H9 (cell line): ENCODE results near the gene TMEM120A. TPM values are rescaled to one million over a fixed set of nuclear protein-coding genes. Genes with fewer than 3 reads are reported as not detected.

Experiments
- DNase-seq: peaks from one replicate; pipeline ENCODE4 v3.0.0-alpha.2; 2017
- H2AFZ ChIP-seq: one replicate; pipeline ENCODE4 v1.6.1; 2013; ENCODE audit warnings: mild to moderate bottlenecking, low read length, control low read depth, moderate library complexity
- H2AK5ac ChIP-seq: 2 replicates; pipeline ENCODE4 v1.6.1; 2013; ENCODE audit warnings: low read length, control low read depth, mixed read lengths; ENCODE audit not compliant: insufficient read length
- H2BK120ac ChIP-seq: one replicate; pipeline ENCODE4 v1.6.1; 2013; ENCODE audit warnings: low read depth, mild to moderate bottlenecking, low read length, control low read depth, inconsistent platforms; ENCODE audit not compliant: poor library complexity, severe bottlenecking
- H2BK12ac ChIP-seq: 2 replicates; pipeline ENCODE4 v1.6.1; 2013; ENCODE audit warnings: low read length, control low read depth, mixed read lengths, low read depth; ENCODE audit not compliant: insufficient read length
- H2BK15ac ChIP-seq: 2 replicates; pipeline ENCODE4 v1.6.1; 2013; ENCODE audit warnings: low read depth, low read length, control low read depth
- H2BK20ac ChIP-seq: one replicate; pipeline ENCODE4 v1.6.1; 2013; ENCODE audit warnings: low read depth, mild to moderate bottlenecking, low read length, control low read depth, inconsistent platforms; ENCODE audit not compliant: poor library complexity, severe bottlenecking
- H2BK5ac ChIP-seq: 2 replicates; pipeline ENCODE4 v1.6.1; 2013; ENCODE audit warnings: low read length, control low read depth, mixed read lengths; ENCODE audit not compliant: insufficient read length
- H3K14ac ChIP-seq: 2 replicates; pipeline ENCODE4 v1.6.1; 2013; ENCODE audit warnings: low read length, control low read depth; ENCODE audit not compliant: insufficient read depth
- H3K18ac ChIP-seq: 2 replicates; pipeline ENCODE4 v1.6.1; 2013; ENCODE audit warnings: low read depth, mild to moderate bottlenecking, mixed read lengths, low read length, control low read depth; ENCODE audit not compliant: insufficient read length
- H3K23ac ChIP-seq: 2 replicates; pipeline ENCODE4 v1.6.1; 2013; ENCODE audit warnings: low read length, control low read depth, mixed read lengths, low read depth; ENCODE audit not compliant: insufficient read length
- H3K23me2 ChIP-seq: 2 replicates; pipeline ENCODE4 v1.6.1; 2013; ENCODE audit warnings: low read depth, mild to moderate bottlenecking, mixed read lengths, low read length, control low read depth; ENCODE audit not compliant: insufficient read length, poor library complexity, severe bottlenecking
- H3K27ac ChIP-seq: 2 replicates; pipeline ENCODE4 v1.5.1; 2013; ENCODE audit warnings: low read length, control low read depth, mixed read lengths, low read depth; ENCODE audit not compliant: insufficient read length
- H3K27me3 ChIP-seq: 2 replicates; pipeline ENCODE4 v1.6.1; 2013; ENCODE audit warnings: low read length, control low read depth, inconsistent platforms; ENCODE audit not compliant: insufficient read depth
- H3K4ac ChIP-seq: 2 replicates; pipeline ENCODE4 v1.6.1; 2013; ENCODE audit warnings: low read depth, mild to moderate bottlenecking, control low read depth, inconsistent platforms, low read length, moderate library complexity
- H3K4me1 ChIP-seq: 2 replicates; pipeline ENCODE4 v1.6.1; 2013; ENCODE audit warnings: low read length, control low read depth, inconsistent platforms; ENCODE audit not compliant: insufficient read depth
- H3K4me2 ChIP-seq: 2 replicates; pipeline ENCODE4 v1.6.1; 2013; ENCODE audit warnings: low read length, control low read depth, mixed read lengths; ENCODE audit not compliant: insufficient read length, insufficient read depth
- H3K56ac ChIP-seq: 2 replicates; pipeline ENCODE4 v1.6.1; 2013; ENCODE audit warnings: low read depth, mild to moderate bottlenecking, mixed read lengths, low read length, control low read depth; ENCODE audit not compliant: insufficient read length
- H3K79me1 ChIP-seq: 2 replicates; pipeline ENCODE4 v1.6.1; 2013; ENCODE audit warnings: low read depth, mild to moderate bottlenecking, moderate library complexity, low read length, control low read depth, inconsistent platforms; ENCODE audit not compliant: insufficient read depth, poor library complexity, severe bottlenecking
- H3K79me2 ChIP-seq: 2 replicates; pipeline ENCODE4 v1.6.1; 2013; ENCODE audit warnings: low read length, control low read depth, inconsistent platforms; ENCODE audit not compliant: insufficient read depth
- H3K9ac ChIP-seq: 2 replicates; pipeline ENCODE4 v1.6.1; 2013; ENCODE audit warnings: low read length, control low read depth, mixed read lengths; ENCODE audit not compliant: insufficient read length; ENCODE audit errors: extremely low read depth
- H3K9me3 ChIP-seq: one replicate; pipeline ENCODE4 v1.6.1; 2013; ENCODE audit warnings: low read depth, low read length, inconsistent platforms; ENCODE audit not compliant: control insufficient read depth
- H3T11ph ChIP-seq: one replicate; pipeline ENCODE4 v1.6.1; 2013; ENCODE audit warnings: mild to moderate bottlenecking, low read length, control low read depth, inconsistent platforms
- H4K20me1 ChIP-seq: one replicate; pipeline ENCODE4 v1.6.1; 2013; ENCODE audit not compliant: control insufficient read depth, insufficient read length, insufficient read depth
- H4K5ac ChIP-seq: 2 replicates; pipeline ENCODE4 v1.6.1; 2013; ENCODE audit warnings: low read depth, mild to moderate bottlenecking, mixed read lengths, low read length, control low read depth; ENCODE audit not compliant: insufficient read length
- H4K8ac ChIP-seq: replicated peaks from 2 replicates; pipeline ENCODE4 v1.6.1; 2013; ENCODE audit warnings: low read length, control low read depth, mixed read lengths, low read depth; ENCODE audit not compliant: insufficient read length
- H4K91ac ChIP-seq: 2 replicates; pipeline ENCODE4 v1.6.1; 2013; ENCODE audit warnings: low read depth, mild to moderate bottlenecking, moderate library complexity, mixed read lengths, low read length, control low read depth; ENCODE audit not compliant: insufficient read length
- H3K27ac Mint-ChIP-seq, 3 experiments: 2 replicates in 2 of 3; 3 replicates in 1 of 3; pipeline ENCODE4 v1.8.0; 2020 to 2021; ENCODE audit warnings: mixed read lengths in 3 of 3, mild to moderate bottlenecking in 1 of 3, moderate library complexity in 1 of 3
- H3K27me3 Mint-ChIP-seq: 2 replicates; pipeline ENCODE4 v1.8.0; 2021; ENCODE audit warnings: low read depth, mild to moderate bottlenecking, moderate library complexity, mixed read lengths
- H3K36me3 Mint-ChIP-seq, 3 experiments: 2 replicates in 2 of 3; 3 replicates in 1 of 3; pipeline ENCODE4 v1.8.0; 2020 to 2021; ENCODE audit warnings: low read depth in 3 of 3, mixed read lengths in 3 of 3; ENCODE audit not compliant: insufficient read depth in 1 of 3
- H3K4me1 Mint-ChIP-seq, 2 experiments: 2 replicates each; pipeline ENCODE4 v1.8.0; 2020; ENCODE audit warnings: mixed read lengths in 2 of 2
- H3K4me3 Mint-ChIP-seq, 2 experiments: 2 replicates in 1 of 2; 3 replicates in 1 of 2; pipeline ENCODE4 v1.8.0; 2020 to 2021; ENCODE audit warnings: mild to moderate bottlenecking in 2 of 2, mixed read lengths in 2 of 2, moderate library complexity in 1 of 2
- H3K9me3 Mint-ChIP-seq, 2 experiments: 2 replicates in 1 of 2; 3 replicates in 1 of 2; pipeline ENCODE4 v1.8.0; 2020; ENCODE audit warnings: mild to moderate bottlenecking in 2 of 2, mixed read lengths in 2 of 2, moderate library complexity in 1 of 2
- CTCF ChIP-seq: fragments of 200-600 bp; sonication (generic); conservative IDR thresholded peaks from 3 replicates; pipeline ENCODE4 v1.8.0; 2021; ENCODE audit warnings: antibody characterized with exemption, mild to moderate bottlenecking
- WGBS: extraction: QIAGEN DNeasy Blood & Tissue Kit; methylation state at CpG from one replicate; pipeline ENCODE4 v1.1.7; 2013; ENCODE audit warnings: missing lambda C conversion rate, low lambda C conversion rate, mixed read lengths; ENCODE audit not compliant: insufficient read length; ENCODE audit errors: extremely low coverage; 5-methylcytosine and 5-hydroxymethylcytosine counted together
- total RNA-seq: library from RNA; stranded (reverse); gene quantifications from 2 replicates; pipeline ENCODE4 v1.2.1, GENCODE V29; 2021

Gene TMEM120A
- total RNA-seq, 1 experiment from 2014 or later = 30.0 TPM

- Histone ChIP-seq H3K14ac (no peak overlapping the region), H2BK5ac (no peak overlapping the region), H2BK20ac (no peak overlapping the region), H3K4ac (no peak overlapping the region), H4K20me1 (peaks cover 3% of the 10 kb centered on the region), H3K9me3 (no peaks in the 10 kb centered on the region), H3K23ac (no peak overlapping the region), H3K4me2 (no peak overlapping the region), H3K79me1 (peaks cover 4% of the 10 kb centered on the region), H3K18ac (no peak overlapping the region), H3K9ac (no peak overlapping the region), H2AK5ac (no peak overlapping the region), H2BK12ac (no peak overlapping the region), H2AFZ (no peak overlapping the region), H2BK120ac (no peak overlapping the region), H3T11ph (no peak overlapping the region), H3K27me3 (no peaks in the 10 kb centered on the region), H4K5ac (no peak overlapping the region), H3K27ac (no peak overlapping the region), H3K56ac (no peak overlapping the region), H4K8ac (no peak overlapping the region), H4K91ac (no peak overlapping the region), H3K79me2 (peaks cover 4% of the 10 kb centered on the region; the same call in 1 of the 2 replicates), H3K4me1 (no peaks in the 10 kb centered on the region), H2BK15ac (no peak overlapping the region), H3K23me2 (no peaks in the 10 kb centered on the region)
- Mint-ChIP-seq H3K4me1 (peaks cover 9 to 11% of the 10 kb centered on the region in 2 experiments; a peak in 3 of 4 replicates), H3K27ac (peak overlapping the region; percentile 76 to 93 (median 88); a peak in 6 of 7 replicates), H3K4me3 (no peak overlapping the region), H3K9me3 (peaks cover 0 to 4% of the 10 kb centered on the region in 2 experiments; a peak in 1 of 5 replicates), H3K36me3 (peaks cover 6 to 28% (median 23%) of the 10 kb centered on the region in 3 experiments), H3K27me3 (no peaks in the 10 kb centered on the region)
- no CpG with 5 or more reads among the region's 15 CpGs for WGBS
- no peak for DNase-seq
- TF ChIP-seq CTCF = no peak
Observed at GRCh38 chr7:75937958-75938786, 56.2 kb downstream of the TMEM120A start.

Other genes with a start within 250 kb of the TMEM120A start
- gene CCL26, start 222.4 kb downstream of the TMEM120A start, total RNA-seq = 8.7 and 9.3 TPM in 2 replicates
- not detected in 2 replicates for gene CCL24, start 180.8 kb downstream of the TMEM120A start, total RNA-seq
- 27.6 and 30.0 TPM in 2 replicates for gene RHBDD2, start 115.6 kb downstream of the TMEM120A start, total RNA-seq
- 125 and 128 TPM in 2 replicates for gene POR, start 79.4 kb downstream of the TMEM120A start, total RNA-seq
- gene STYXL1, start 53.4 kb upstream of the TMEM120A start, total RNA-seq = 35.1 and 38.7 TPM in 2 replicates
- 257 and 260 TPM in 2 replicates for gene MDH2, start 53.5 kb upstream of the TMEM120A start, total RNA-seq
- gene SRRM3, start 207.3 kb upstream of the TMEM120A start, total RNA-seq = 10.7 and 11.0 TPM in 2 replicates